HG03342 (cell line): Measurements from ENCODE around the gene LOXHD1.

Experiments used
- ATAC-seq: cut with Tn5 transposase; IDR thresholded peaks from one replicate; pipeline ENCODE4 v1.9.1; 2021; ENCODE audit warnings: mild to moderate bottlenecking, moderate library complexity; ENCODE audit not compliant: unreplicated experiment

LOXHD1 gene

GRCh38 chr18:46459789-46460455 is 197.1 kb downstream of the LOXHD1 start:
- no peak for ATAC-seq

- ATAC-seq: no peak
Observed at GRCh38 chr18:46458472-46458871, 198.5 kb downstream of the LOXHD1 start.

- ATAC-seq: no peak
Observed at GRCh38 chr18:46456691-46457090, 200.3 kb downstream of the LOXHD1 start.

GRCh38 chr18:46452820-46453219 is 204.2 kb downstream of the LOXHD1 start:
- ATAC-seq: no peak

GRCh38 chr18:46449499-46449898 is 207.5 kb downstream of the LOXHD1 start:
- ATAC-seq: no peak

- ATAC-seq: no peak
Observed at GRCh38 chr18:46449033-46449432, 208.0 kb downstream of the LOXHD1 start.

- no peak for ATAC-seq
Observed at GRCh38 chr18:46448347-46448746, 208.7 kb downstream of the LOXHD1 start.

- ATAC-seq: no peak
Observed at GRCh38 chr18:46447792-46448191, 209.2 kb downstream of the LOXHD1 start.

- ATAC-seq: no peak
Observed at GRCh38 chr18:46447323-46447722, 209.7 kb downstream of the LOXHD1 start.

- ATAC-seq: no peak
Observed at GRCh38 chr18:46445522-46446313, 211.3 kb downstream of the LOXHD1 start.

- ATAC-seq: no peak
Observed at GRCh38 chr18:46439037-46439436, 218.0 kb downstream of the LOXHD1 start.

GRCh38 chr18:46437061-46437460 is 220.0 kb downstream of the LOXHD1 start:
- no peak for ATAC-seq

- ATAC-seq: no peak
Observed at GRCh38 chr18:46436621-46437020, 220.4 kb downstream of the LOXHD1 start.

- no peak for ATAC-seq
Observed at GRCh38 chr18:46435031-46435430, 222.0 kb downstream of the LOXHD1 start.

GRCh38 chr18:46434629-46435028 is 222.4 kb downstream of the LOXHD1 start:
- no peak for ATAC-seq

- ATAC-seq: no peak
Observed at GRCh38 chr18:46433121-46433826, 223.7 kb downstream of the LOXHD1 start.

- ATAC-seq: no peak
Observed at GRCh38 chr18:46431522-46432171, 225.4 kb downstream of the LOXHD1 start.

GRCh38 chr18:46429649-46430224 is 227.3 kb downstream of the LOXHD1 start:
- ATAC-seq: no peak

- ATAC-seq: no peak
Observed at GRCh38 chr18:46429130-46429529, 227.9 kb downstream of the LOXHD1 start.

- no peak for ATAC-seq
Observed at GRCh38 chr18:46428368-46428767, 228.7 kb downstream of the LOXHD1 start.
